PC-3 (cell line): ENCODE measurements around the gene AAMDC. TPM values are rescaled to one million over a fixed set of nuclear protein-coding genes. Genes with fewer than 3 reads are reported as not detected.

Experiments used
- ATAC-seq: fragments of 200-7000 bp; cut with Tn5 transposase; 2 replicates; pipeline ENCODE4 v1.9.1; 2020; ENCODE audit warnings: mild to moderate bottlenecking, moderate library complexity
- BruUV-seq: library from RNA; stranded (reverse); fragments of 400-500 nt; replicated peaks from 2 replicates; lab custom pipeline; 2021; lab: Mats Ljungman, UMichigan
- CTCF ChIA-PET: fragments of 300-600 bp; sonication (Branson Sonifier 250); formaldehyde crosslinking; loops from one replicate; lab custom pipeline; 2022; ENCODE audit warnings: antibody characterized with exemption; lab: Charles Lee
- POLR2A ChIA-PET: fragments of 300-600 bp; sonication (Branson Sonifier 250); formaldehyde crosslinking; loops from one replicate; lab custom pipeline; 2022; ENCODE audit warnings: antibody characterized with exemption; ENCODE audit not compliant: unreplicated experiment; lab: Charles Lee
- DNase-seq: peaks from one replicate; pipeline ENCODE4 v3.0.0-alpha.2; 2015
- H2AFZ ChIP-seq: fragments of 300-600 bp; sonication (generic); 2 replicates; pipeline ENCODE4 v1.6.0; 2016; ENCODE audit warnings: antibody characterized with exemption, low read length
- H3F3A ChIP-seq: fragments of 300-600 bp; sonication (generic); one replicate; pipeline ENCODE4 v1.6.0; 2017; ENCODE audit warnings: antibody characterized with exemption, low read length, control low read depth, mild to moderate bottlenecking; ENCODE audit not compliant: unreplicated experiment
- H3K27ac ChIP-seq: fragments of 300-600 bp; sonication (generic); 2 replicates; pipeline ENCODE4 v1.5.1; 2016; ENCODE audit warnings: mild to moderate bottlenecking, low read length
- H3K27me3 ChIP-seq: fragments of 300-600 bp; sonication (generic); 2 replicates; pipeline ENCODE4 v1.6.1; 2016; ENCODE audit warnings: low read length, mixed read lengths
- H3K36me3 ChIP-seq: fragments of 300-600 bp; sonication (generic); 2 replicates; pipeline ENCODE4 v1.6.1; 2016; ENCODE audit warnings: low read depth, mixed run types, low read length, mixed read lengths
- H3K4me1 ChIP-seq: fragments of 300-600 bp; sonication (generic); 2 replicates; pipeline ENCODE4 v1.5.1; 2016; ENCODE audit warnings: low read length; ENCODE audit not compliant: insufficient read depth
- H3K4me2 ChIP-seq: fragments of 300-600 bp; sonication (generic); 2 replicates; pipeline ENCODE4 v1.6.0; 2016; ENCODE audit warnings: low read length
- H3K4me3 ChIP-seq: fragments of 300-600 bp; sonication (generic); 2 replicates; pipeline ENCODE4 v1.5.1; 2016; ENCODE audit warnings: mild to moderate bottlenecking, low read length, mixed read lengths
- H3K79me2 ChIP-seq: fragments of 300-600 bp; sonication (generic); 2 replicates; pipeline ENCODE4 v1.6.1; 2017; ENCODE audit warnings: low read length, mixed read lengths
- H3K9ac ChIP-seq: fragments of 300-600 bp; sonication (generic); 2 replicates; pipeline ENCODE4 v1.6.0; 2016; ENCODE audit warnings: mild to moderate bottlenecking, low read length
- H3K9me2 ChIP-seq: fragments of 300-600 bp; sonication (generic); replicated peaks from 2 replicates; pipeline ENCODE4 v1.6.1; 2016; ENCODE audit warnings: mixed run types, low read length, mixed read lengths
- H3K9me3 ChIP-seq: fragments of 300-600 bp; sonication (generic); 2 replicates; pipeline ENCODE4 v1.6.1; 2016; ENCODE audit warnings: low read length, mixed read lengths
- H4K20me1 ChIP-seq: fragments of 300-600 bp; sonication (generic); 2 replicates; pipeline ENCODE4 v1.6.1; 2016; ENCODE audit warnings: low read length, mixed read lengths
- EZH2 ChIP-seq: fragments of 300-600 bp; sonication (generic); IDR thresholded peaks from one replicate; pipeline ENCODE4 v1.6.1; 2017; ENCODE audit warnings: antibody characterized with exemption, mild to moderate bottlenecking, low read length; ENCODE audit not compliant: unreplicated experiment
- EZH2phosphoT487 ChIP-seq: fragments of 300-600 bp; sonication (generic); IDR thresholded peaks from 2 replicates; pipeline ENCODE4 v1.6.1; 2018; ENCODE audit warnings: mild to moderate bottlenecking, antibody characterized with exemption, low read length, borderline replicate concordance
- intact Hi-C: fragments of 100-400 bp; cut with micrococcal nuclease; formaldehyde crosslinking; loops from 2 replicates; pipeline ENCODE4 v1.9.0; 2023
- total RNA-seq: library from RNA; depleted of rRNA; stranded (reverse); fragments of >200 nt; gene quantifications from 2 replicates; pipeline ENCODE4 v1.2.3, GENCODE V29; 2014
- TF ChIP-seq, protein P1 (sequence below): fragments of 300-600 bp; sonication (generic); conservative IDR thresholded peaks from 2 replicates; pipeline ENCODE4 v1.5.1; 2017; ENCODE audit warnings: antibody characterized with exemption, low read depth, mild to moderate bottlenecking, low read length

The AAMDC gene
- total RNA-seq, 1 experiment from 2014 or later: 18.0 TPM

DNA sequence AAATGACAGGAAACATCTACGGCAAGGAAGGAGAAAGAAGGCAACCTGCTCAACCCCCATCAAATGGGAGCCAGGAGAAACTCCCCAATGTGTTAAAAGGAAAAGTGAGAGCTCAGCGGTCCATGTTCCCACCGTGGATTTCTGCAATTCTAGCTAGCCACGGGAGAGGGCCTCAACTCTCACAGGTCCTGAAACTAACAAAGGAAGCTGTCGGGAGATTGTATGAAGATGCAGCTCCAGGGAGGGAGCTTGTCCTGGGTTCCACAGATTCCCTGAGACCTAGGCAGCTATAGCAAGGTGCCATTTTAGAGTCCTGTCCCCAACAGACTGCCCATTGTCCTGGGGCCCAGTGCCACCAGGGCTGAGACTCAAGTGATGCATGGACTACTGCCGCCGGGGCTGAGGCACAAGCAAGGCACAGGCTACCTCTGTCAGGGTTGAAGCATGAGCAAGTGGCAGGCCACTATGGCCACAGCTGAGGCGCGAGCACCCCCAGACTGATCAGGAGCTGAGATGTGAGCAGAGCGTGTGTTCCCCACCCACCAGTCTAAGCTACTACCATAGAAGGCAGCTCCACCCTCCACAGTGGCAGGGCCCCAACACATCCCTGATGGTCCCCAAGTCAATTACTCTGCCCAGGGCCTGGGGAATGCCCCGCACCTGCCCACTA lies 31.7 kb upstream of the AAMDC start:
- Histone ChIP-seq H3F3A (no peaks in the 10 kb centered on the region), H3K4me2 (no peak overlapping the region), H3K4me1 (no peaks in the 10 kb centered on the region), H3K9me3 (no peaks in the 10 kb centered on the region), H3K9ac (no peak overlapping the region), H3K9me2 (no peaks in the 10 kb centered on the region), H3K79me2 (peaks cover 81% of the 10 kb centered on the region), H4K20me1 (peaks cover 27% of the 10 kb centered on the region), H3K27ac (no peak overlapping the region), H3K27me3 (no peaks in the 10 kb centered on the region), H2AFZ (no peak overlapping the region), H3K4me3 (no peak overlapping the region), H3K36me3 (no peaks in the 10 kb centered on the region)
- ChIA-PET CTCF (interaction anchor here (0.6 kb wide), 1 partner anchor 869 kb away, joined by 3 read pairs; no protein-coding TSS in a partner anchor), POLR2A (interaction anchor here (0.7 kb wide), 2 partner anchors 49 to 79 kb away, joined by 5 to 10 read pairs; no protein-coding TSS in a partner anchor)
- no peak for TF ChIP-seq EZH2
- TF ChIP-seq, protein P1, sequence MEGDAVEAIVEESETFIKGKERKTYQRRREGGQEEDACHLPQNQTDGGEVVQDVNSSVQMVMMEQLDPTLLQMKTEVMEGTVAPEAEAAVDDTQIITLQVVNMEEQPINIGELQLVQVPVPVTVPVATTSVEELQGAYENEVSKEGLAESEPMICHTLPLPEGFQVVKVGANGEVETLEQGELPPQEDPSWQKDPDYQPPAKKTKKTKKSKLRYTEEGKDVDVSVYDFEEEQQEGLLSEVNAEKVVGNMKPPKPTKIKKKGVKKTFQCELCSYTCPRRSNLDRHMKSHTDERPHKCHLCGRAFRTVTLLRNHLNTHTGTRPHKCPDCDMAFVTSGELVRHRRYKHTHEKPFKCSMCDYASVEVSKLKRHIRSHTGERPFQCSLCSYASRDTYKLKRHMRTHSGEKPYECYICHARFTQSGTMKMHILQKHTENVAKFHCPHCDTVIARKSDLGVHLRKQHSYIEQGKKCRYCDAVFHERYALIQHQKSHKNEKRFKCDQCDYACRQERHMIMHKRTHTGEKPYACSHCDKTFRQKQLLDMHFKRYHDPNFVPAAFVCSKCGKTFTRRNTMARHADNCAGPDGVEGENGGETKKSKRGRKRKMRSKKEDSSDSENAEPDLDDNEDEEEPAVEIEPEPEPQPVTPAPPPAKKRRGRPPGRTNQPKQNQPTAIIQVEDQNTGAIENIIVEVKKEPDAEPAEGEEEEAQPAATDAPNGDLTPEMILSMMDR: no peak
- TF ChIP-seq EZH2phosphoT487: no peak
- ATAC-seq: no peak
- intact Hi-C loops: no loop called here
- no peak for DNase-seq
- no TSS peak for BruUV-seq

DNA sequence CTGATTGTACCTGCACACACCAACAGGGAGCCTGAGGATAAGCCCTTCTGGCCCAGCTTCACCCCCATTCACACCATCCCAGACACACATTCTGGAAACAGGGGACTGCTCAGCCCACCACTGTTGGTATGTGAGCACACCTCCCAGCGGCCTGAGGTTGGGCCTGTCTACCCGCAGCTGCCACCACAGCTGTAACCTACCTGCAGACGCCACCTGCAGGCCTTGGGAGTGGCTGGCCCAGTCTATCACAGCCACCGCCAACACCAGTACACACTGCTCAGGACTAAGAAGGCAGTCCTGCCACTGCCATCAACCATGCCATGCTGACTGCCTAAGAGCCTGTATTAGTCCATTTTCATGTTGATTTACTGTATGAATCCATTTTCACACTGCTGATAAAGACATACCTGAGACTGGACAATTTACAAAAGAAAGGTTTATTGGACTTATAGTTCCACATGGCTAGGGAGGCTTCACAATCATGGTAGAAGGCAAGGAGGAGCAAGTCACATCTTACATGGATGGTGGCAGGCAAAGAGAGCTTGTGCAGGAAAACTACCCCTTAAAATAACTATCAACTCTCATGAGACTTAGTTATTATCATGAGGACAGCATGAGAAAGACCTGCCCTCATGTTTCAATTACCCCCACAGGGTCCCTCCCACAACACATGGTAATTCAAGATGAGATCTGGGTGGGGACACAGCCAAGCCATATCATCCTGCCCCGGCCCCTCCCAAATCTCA lies 31.0 kb upstream of the AAMDC start:
- no peak overlapping the region for H2AFZ ChIP-seq
- H3K36me3 ChIP-seq: no peaks in the 10 kb centered on the region
- no peaks in the 10 kb centered on the region for H3K9me3 ChIP-seq
- H3K27me3 ChIP-seq: no peaks in the 10 kb centered on the region
- no peak overlapping the region for H3K9ac ChIP-seq
- peaks cover 24% of the 10 kb centered on the region for H4K20me1 ChIP-seq
- POLR2A ChIA-PET: no interaction called here
- H3K4me1 ChIP-seq: no peaks in the 10 kb centered on the region
- DNase-seq (no peak), ATAC-seq (no peak; the same call in 1 of the 2 replicates)
- peaks cover 87% of the 10 kb centered on the region for H3K79me2 ChIP-seq
- BruUV-seq: no TSS peak
- no peak overlapping the region for H3K4me2 ChIP-seq
- CTCF ChIA-PET: interaction anchor here (0.6 kb wide), 1 partner anchor 870 kb away, joined by 3 read pairs; no protein-coding TSS in a partner anchor
- H3K4me3 ChIP-seq: no peak overlapping the region
- TF ChIP-seq EZH2phosphoT487 (no peak), EZH2 (no peak)
- TF ChIP-seq, protein P1: no peak
- no peaks in the 10 kb centered on the region for H3K9me2 ChIP-seq
- H3K27ac ChIP-seq: no peak overlapping the region
- H3F3A ChIP-seq: no peaks in the 10 kb centered on the region
- intact Hi-C loops: no loop called here

DNA sequence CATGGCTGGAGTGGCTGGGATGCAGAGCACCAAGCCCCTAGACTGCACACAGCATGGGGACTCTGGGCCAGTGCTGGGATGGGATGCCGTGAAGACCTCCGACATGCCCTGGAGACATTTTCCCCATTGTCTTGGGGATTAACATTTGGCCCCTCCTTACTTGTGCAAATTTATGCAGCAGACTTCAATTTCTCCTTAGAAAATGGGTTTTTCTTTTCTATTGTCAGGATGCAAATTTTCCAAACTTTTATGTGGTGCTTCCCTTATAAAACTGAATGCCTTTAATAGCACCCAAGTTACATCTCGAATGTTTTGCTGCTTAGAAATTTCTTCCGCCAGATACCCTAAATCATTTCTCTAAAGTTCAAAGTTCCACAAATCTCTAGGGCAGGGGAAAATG lies 29.6 kb upstream of the AAMDC start:
- TF ChIP-seq, protein P1: no peak
- TF ChIP-seq EZH2phosphoT487 (no peak), EZH2 (no peak)
- intact Hi-C loops: no loop called here
- no peak overlapping the region for H3K4me2 ChIP-seq
- no peaks in the 10 kb centered on the region for H3K9me2 ChIP-seq
- no peaks in the 10 kb centered on the region for H3K4me1 ChIP-seq
- BruUV-seq: no TSS peak
- ChIA-PET CTCF (no interaction called here), POLR2A (no interaction called here)
- peaks cover 97% of the 10 kb centered on the region for H3K79me2 ChIP-seq
- ATAC-seq (no peak), DNase-seq (no peak)
- no peaks in the 10 kb centered on the region for H3K27me3 ChIP-seq
- H3K9me3 ChIP-seq: no peaks in the 10 kb centered on the region
- H3K36me3 ChIP-seq: no peaks in the 10 kb centered on the region
- no peaks in the 10 kb centered on the region for H3F3A ChIP-seq
- peaks cover 23% of the 10 kb centered on the region for H4K20me1 ChIP-seq
- no peak overlapping the region for H2AFZ ChIP-seq
- no peak overlapping the region for H3K4me3 ChIP-seq
- no peak overlapping the region for H3K27ac ChIP-seq
- no peak overlapping the region for H3K9ac ChIP-seq
